COLO668 (cell line): ENCODE data around the gene ACAD11.

Experiments used
- DNase-seq: peaks from one replicate; lab custom pipeline; 2025; ENCODE audit not compliant: unreplicated experiment; lab: John Stamatoyannopoulos, UW

Gene ACAD11, protein sequence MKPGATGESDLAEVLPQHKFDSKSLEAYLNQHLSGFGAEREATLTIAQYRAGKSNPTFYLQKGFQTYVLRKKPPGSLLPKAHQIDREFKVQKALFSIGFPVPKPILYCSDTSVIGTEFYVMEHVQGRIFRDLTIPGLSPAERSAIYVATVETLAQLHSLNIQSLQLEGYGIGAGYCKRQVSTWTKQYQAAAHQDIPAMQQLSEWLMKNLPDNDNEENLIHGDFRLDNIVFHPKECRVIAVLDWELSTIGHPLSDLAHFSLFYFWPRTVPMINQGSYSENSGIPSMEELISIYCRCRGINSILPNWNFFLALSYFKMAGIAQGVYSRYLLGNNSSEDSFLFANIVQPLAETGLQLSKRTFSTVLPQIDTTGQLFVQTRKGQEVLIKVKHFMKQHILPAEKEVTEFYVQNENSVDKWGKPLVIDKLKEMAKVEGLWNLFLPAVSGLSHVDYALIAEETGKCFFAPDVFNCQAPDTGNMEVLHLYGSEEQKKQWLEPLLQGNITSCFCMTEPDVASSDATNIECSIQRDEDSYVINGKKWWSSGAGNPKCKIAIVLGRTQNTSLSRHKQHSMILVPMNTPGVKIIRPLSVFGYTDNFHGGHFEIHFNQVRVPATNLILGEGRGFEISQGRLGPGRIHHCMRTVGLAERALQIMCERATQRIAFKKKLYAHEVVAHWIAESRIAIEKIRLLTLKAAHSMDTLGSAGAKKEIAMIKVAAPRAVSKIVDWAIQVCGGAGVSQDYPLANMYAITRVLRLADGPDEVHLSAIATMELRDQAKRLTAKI

DNA sequence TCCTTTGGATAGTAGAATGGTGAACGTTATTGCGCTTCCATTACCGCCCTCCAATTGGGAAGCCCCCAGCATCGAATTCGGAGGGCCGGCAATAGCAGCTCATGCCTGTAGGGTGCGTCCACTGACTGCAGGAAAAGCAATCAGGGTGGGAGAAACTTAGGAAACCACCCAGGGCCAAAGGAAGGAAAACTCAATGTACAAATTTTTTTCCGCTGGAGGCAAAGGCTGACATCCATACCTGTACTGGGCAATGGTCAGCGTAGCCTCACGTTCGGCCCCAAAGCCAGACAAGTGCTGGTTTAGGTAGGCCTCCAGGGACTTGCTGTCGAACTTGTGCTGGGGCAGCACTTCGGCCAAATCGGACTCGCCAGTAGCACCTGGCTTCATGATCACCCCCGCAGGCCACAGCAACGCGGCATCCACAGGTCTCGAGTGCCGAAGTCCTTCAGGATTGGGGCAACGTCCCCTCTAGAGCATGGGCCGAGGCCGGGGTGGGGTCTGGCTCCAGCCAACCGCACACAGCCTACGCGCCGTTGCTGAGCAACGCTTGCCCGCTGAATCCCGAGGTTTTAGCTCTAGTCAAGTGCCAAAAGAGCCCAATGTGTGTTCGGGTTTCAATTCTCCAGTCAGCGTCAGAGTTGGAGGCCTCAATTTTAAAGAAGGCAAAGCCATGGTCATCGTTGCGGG, at the start of gene ACAD11:
ACAD11 (minus strand) TSS at position 445 of the 687 bp plus-strand sequence; CDS start at position 387, 58 bp downstream.
- peak; percentile 34 for DNase-seq

DNA sequence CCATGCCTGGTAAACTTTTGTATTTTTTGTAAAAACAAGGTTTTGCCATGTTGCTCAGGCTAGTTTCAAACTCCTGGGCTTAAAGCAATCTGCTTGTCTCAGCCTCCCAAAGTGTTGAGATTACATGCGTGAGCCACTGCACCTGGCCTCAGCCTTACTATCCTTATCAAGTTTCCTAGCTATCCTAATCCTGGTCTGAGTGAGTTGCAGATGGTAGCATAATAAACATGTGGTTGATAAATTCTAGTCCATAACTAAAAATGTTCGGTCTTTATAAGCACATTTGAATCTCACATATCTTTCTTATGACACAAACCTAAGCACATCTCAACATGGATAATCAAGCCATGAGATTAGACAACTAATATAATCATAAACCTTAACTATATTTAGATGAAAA, 44.1 kb upstream of the ACAD11 start:
- DNase-seq, result no peak

DNA sequence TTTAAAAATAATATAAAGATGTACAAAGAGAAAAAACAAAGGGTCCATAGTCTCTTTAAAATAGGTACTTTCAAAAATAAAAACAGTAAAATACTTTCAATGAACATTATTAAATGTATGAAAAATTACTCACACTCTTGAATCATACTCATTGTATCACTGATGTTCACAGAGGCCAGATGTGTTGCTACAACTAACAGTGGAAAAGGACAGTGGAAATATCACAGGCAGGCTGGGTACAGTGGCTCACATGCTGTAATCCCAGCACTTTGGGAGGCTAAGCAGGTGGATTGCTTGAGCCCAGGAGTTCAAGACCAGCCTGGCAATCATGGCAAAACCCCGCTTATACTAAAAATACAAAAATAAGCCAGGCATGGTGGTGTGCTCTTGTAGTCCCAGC, 35.8 kb upstream of the ACAD11 start:
- DNase-seq, result no peak

DNA sequence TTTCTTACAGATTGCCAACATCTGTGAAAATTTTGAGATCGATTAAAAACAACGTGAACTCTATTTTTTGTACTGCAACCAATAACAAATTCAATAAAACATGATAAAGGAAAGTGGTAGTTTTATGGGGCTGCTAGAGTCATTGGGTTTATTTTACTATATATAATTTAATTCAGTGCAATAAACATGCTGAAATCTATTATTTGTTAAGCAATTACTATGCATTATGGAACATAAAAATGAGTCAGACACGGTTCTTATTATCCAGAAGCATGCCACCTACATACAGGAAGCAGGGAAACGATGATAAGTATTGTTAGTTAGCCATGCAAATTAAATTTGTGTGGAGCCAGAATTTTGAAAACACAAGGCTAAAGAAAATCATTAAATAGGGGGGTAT, 35.4 kb upstream of the ACAD11 start:
- no peak for DNase-seq

DNA sequence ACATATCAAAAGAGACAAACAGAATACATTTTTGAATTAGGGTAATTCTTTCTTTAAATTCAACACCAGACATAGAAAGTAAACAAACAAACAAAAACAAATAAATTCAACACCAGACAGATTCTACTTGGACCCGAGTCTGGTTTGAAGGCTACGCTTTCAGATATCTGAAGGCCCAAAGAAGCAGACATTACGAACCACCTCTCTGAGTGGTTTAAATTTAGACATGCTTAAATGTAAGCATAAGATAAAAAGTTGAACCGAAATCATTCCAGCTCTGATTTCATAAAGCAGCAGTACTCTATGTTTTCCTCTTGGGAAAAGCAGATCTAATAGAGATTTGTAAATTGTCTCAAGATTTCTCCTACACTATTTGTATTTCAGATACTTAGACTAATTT, 30.4 kb upstream of the ACAD11 start:
- DNase-seq, result no peak

DNA sequence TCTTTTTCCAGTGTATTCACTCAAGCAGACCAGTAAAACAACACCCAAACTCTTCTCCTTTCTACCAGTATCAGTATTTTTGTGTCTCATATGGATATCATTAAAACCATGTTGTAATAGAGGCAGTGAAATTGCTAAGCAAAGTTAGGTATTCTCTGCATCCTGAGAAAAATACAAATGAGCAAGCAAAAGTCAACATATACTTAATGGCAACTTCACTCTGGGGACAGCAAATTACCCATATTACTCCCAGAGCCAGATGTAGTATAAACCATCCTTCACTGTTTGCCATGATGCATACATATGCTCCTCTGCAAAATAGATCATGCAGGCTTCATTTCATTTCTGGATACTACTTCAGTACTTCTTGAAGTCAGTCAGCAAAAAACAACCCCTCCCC, 22.6 kb upstream of the ACAD11 start:
- DNase-seq, result no peak

DNA sequence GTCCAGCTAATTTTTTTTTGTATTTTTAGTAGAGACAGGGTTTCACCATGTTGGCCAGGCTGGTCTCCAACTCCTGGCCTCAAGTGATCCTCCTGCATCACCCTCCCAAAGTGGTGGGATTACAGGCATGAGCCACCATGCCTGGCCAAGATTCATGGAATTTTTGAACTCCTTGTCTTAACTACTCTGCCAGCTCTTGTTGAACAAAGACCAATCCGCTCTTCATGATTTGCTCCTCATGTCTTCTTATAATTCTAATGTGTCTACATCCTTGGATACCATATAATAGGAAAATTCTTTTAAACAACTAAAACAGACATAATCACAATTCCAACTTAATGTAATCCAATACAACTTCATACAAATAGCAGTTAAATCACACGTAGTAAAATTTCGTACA, 21.8 kb upstream of the ACAD11 start:
- DNase-seq, result no peak

DNA sequence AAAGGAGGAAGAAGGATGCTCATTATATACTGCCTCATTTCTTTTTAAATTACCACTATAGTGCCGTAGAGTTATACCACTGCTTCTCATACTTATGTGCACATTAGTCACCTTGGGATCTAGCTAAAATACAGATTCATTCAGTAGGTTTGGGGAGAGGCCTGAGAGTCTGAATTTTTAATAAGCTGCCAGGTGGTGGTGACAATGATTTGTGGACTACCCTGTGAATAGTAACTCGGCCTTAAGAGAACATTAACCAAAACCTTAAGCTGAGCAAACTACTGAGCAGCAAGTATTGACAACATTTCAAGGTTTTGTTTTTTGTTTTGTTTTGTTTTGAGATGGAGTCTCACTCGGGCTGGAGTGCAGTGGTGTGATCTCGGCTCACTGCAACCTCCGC, 20.3 kb upstream of the ACAD11 start:
- DNase-seq, result no peak

DNA sequence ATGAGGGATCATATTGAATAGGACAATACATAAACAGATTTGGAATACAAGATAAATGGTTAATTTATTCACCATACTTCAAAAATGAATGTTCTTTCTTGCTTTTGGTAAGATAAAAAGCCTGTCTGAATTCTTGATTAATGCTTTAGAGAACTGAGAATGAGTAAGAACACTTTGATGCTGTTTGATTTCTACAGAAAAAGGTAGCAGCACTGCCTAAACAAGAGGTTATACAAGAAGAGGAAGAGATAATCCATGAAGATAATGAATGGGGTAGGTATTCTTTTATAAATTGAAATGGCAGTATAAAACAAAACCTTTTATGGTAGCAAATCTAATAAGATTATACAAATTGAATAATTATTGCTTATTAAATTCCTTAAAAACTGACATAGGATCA, 15.8 kb upstream of the ACAD11 start:
- DNase-seq, result no peak

DNA sequence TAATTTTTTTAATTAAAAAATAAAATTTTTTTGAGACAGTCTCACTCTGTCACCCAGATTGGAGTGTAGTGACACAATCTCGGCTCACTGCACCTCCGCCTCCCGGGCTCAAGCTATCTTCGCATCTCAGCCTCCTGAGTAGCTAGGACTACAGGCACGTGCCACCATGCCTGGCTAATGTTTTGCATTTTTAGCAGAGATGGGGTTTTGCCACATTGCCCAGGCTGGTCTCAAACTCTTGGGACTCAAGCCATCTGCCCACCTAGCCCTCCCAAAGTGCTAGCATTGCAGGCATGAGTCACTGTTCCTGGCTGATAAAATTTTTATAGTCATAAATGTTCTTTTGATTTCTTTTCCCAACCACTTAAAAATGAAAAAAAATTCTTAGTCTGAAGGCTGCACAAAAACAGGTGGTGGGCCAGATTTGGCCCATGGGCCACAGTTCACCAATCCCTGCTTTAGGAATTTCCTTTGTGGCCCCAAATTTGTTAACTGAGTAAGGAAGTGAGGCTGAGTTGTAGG, 9.7 kb upstream of the ACAD11 start:
- no peak for DNase-seq

DNA sequence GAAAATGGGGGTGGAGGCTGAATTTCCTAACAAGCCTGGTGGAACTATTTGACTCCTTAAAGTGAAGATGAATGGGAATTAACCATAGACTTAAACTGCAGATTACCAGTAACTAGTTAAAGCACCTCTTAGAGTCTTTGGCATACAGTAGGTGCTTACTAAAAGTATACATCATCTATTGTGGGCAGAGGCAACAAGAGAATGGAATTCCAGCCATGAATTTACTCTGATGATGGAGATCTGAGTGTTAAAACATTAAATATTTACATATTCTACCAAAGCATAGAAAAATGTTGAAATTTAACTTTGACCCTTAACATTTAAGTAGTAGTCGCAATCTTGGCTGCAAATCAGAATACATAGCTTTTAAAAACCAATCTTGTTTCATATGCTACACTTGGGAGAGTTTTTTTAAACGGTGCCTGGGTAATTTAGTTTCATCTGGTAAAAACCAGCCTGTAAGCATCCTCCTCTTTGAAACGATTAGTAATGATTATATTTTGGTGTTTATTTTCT, 5.7 kb upstream of the ACAD11 start:
- DNase-seq, result no peak

DNA sequence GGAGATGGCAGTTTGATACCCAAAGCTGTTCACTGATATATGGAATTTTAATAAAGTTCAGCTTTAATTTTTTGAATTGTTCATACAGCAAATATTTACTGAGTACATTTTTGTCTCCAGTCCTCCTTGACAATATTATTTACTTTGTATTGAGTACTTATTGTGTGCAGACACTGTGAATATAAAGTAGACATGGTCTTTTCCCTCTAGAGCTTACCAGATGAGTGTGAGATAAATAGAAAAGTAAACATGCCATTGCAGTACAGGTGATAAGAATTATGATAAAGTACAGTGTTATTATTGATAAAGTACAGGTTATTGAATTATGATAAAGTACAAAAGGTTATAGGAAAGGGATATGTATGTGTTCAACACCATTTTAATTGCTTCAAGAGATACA, 2.6 kb upstream of the ACAD11 start:
- no peak for DNase-seq

DNA sequence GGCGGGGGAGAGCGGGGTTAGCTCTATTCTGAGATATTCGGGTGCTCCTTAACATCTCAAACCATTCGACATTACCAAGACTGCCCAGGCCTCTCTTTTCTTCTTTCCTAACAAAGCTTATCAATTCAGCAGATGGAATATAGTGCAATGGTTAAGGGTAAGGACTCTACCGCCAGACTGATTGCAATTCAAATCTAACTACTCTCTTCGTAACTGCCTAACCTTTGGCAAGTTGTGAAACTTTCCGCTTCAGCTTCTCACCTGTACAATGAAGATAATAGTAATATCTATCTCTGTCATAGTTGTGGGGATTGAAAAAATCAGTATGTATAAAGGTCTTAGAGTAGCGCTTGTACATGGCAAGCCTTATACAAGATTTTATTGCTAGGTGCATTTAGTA, 1.5 kb upstream of the ACAD11 start:
- DNase-seq, result no peak

DNA sequence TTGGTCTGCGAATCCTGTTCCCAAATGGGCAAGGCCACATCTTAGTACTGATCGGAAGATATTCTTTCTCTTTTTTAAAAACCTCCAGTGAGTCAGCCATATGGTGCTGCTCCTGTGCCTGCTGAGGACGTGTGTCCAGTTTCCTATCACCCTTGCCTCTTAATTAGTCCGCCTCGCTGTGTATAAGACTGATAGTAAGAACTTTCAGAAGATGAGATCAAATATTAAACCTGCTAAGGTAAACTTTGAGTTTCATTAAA, 1.1 kb upstream of the ACAD11 start:
- DNase-seq, result no peak

DNA sequence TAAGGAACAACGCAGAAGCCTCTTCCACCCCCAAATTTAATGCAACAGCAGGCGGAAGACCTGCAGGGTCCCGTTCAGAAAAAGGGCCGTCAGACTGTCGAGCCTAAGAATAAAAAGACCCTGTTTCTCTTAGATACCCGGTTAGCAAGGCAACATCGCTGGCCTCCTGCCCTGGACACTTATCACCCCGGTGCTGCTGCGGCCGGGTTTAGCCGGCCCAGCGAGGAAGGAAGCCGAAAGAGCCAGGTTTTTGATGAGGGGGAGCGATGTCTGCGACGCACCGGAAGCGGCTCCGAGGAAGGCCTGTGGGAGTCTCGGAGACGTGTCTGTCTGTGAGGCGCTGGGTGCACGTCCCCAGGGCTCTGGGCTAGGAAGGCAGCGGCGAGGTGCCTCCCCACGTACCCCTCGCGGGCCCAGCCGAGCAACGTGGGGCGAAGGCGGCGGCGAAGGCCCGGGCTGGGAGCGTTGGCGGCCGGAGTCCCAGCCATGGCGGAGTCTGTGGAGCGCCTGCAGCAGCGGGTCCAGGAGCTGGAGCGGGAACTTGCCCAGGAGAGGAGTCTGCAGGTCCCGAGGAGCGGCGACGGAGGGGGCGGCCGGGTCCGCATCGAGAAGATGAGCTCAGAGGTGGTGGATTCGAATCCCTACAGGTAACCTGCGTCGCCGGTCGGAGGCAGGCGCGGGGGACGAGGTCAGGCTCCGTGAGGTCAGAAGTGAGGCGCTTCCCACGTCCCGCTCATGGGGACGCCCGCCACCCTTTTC, 622 bp upstream of the ACAD11 start, which contains the start of gene UBA5:
UBA5 (plus strand) TSS at position 278 of the 759 bp plus-strand sequence; CDS start at position 487, 209 bp downstream.
- DNase-seq, result peak; percentile 51

DNA sequence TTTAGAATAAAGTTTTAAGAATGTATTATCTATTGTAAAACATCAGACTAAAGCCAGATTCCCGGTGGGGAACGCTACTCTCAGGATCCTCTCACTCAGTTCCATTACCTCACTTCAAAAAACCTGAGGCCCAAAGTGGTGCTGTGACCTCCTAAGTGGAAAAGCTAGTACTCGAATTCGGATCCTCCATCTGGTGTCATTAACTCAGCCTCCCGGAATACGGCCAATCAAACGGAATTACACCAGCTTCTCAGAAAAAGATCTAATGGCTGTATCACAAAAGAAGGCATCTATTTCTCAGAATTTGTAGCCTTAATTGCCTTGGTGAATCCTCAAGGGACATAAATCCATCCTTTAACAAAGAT, 627 bp downstream of the ACAD11 start:
- no peak for DNase-seq

DNA sequence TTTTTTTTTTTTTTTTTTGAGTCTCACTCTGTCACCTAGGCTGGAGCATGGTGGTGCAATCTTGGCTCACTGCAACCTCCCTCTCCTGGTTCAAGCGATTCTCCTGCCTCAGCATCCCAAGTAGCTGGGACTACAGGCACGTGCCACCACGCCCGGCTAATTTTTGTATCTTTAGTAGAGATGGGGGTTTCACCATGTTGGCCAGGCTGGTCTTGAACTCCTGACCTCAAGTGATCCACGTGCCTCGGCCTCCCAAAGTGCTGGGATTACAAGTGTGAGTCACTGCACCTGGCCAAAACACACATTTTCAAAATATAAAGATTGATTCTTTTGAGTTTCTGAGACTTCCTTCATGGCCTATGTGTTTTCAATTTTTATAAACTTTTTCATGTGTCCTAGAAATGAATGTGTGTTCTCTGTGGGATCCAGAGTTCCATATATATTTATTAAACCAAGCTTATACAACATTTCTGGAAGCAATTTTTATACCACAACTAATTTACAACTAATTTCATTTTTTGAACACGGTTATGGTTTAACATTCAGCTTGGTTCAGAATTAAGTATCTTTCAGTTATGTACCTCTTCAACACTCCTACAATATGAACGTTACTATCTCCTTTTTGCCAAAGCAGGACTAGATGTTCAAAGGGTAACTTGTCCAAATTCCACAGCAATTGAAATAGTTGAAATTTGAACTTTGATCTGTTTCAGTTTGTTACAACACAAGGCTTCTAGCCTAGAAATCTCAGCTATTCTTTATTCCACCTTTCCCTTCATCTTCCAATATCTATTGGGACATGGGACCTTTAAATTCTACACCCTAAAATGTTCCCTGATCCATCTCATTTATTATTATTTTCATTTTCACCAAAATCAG, 1.5 kb downstream of the ACAD11 start:
- DNase-seq, result no peak

DNA sequence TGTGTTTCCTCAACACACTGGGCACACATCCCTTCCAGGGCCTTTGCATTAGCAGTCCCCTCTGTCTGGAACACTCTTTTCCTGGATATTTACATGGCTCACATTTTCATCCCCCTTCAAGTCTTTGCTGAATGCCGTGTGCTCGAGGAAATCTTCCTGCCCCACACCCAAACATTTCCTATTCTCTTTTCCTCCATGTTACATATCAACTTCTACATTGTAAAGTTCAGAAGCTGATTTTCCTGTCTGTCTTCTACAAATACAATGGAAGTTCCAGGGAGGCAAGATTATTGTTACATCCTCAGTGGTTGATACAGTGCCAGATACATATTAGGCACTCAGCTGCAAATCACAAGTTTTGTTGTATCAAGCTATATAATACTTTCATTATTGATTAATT, 4.1 kb downstream of the ACAD11 start:
- no peak for DNase-seq

DNA sequence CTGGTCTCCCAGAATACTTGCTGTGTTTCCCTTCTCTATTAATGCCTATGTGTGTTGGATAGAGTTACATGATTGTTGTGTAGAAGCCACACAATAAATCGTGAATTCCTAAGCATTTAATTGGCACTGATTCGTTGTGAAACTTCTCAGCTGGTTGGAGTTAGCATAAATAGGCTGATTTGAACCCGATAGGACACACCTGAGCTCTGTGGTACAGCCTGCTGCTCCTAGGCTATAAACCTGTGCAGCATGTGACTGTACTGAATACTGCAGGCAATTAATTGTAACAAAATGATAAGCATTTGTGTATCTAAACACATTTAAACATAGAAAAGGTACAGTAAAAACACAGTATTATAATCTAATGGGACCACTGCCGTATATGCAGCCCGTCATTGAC, 4.9 kb downstream of the ACAD11 start:
- DNase-seq, result no peak

DNA sequence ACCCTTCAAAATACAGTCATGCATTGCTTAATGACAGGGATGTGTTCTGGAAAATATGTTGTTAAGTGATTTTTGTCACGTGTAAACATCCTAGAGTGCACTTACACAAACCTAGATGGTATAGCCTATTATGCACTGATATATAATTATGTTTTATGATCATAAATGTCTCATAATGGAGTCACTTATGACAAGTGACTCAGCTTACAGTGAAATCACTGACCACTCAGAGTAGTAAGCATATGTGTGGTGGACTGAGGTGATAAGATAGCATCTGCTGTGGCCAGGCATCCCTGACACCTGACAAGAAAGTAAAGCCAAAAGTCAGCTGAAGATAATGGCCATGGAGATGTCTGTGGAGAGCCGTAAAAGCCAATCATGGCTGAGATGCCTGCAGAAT, 5.4 kb downstream of the ACAD11 start:
- DNase-seq, result no peak
